Activated CD4-positive, alpha-beta T cell treated with anti-CD3 and anti-CD28 coated beads, Interleukin-2, amount 10 ng/mL, durations not matched to agents 24 days and 14 days (primary cell): Measurements from ENCODE around the gene PSRC1. TPM values are rescaled to one million over a fixed set of nuclear protein-coding genes. Genes with fewer than 3 reads are reported as not detected.

ENCODE experiments used
- DNase-seq: peaks from one replicate; pipeline ENCODE4 v3.0.0; 2022
- H3K27ac Mint-ChIP-seq: one replicate; pipeline ENCODE4 v1.8.0; 2022; ENCODE audit warnings: mild to moderate bottlenecking, mixed read lengths
- H3K27me3 Mint-ChIP-seq: one replicate; pipeline ENCODE4 v1.8.0; 2022; ENCODE audit warnings: mixed read lengths
- H3K36me3 Mint-ChIP-seq: one replicate; pipeline ENCODE4 v1.8.0; 2022; ENCODE audit warnings: low read depth, mild to moderate bottlenecking, mixed read lengths
- H3K4me1 Mint-ChIP-seq: one replicate; pipeline ENCODE4 v1.8.0; 2021; ENCODE audit warnings: mixed read lengths
- H3K4me3 Mint-ChIP-seq: one replicate; pipeline ENCODE4 v1.8.0; 2022; ENCODE audit warnings: mild to moderate bottlenecking, moderate library complexity, mixed read lengths
- H3K9me3 Mint-ChIP-seq: one replicate; pipeline ENCODE4 v1.8.0; 2021; ENCODE audit warnings: mixed read lengths
- intact Hi-C: fragments of 100-400 bp; cut with micrococcal nuclease; formaldehyde crosslinking; loops from one replicate; pipeline ENCODE4 v1.15.1; 2023
- total RNA-seq: library from RNA; stranded (reverse); gene quantifications from 2 replicates; pipeline ENCODE4 v1.2.3, GENCODE V29; 2022

The PSRC1 gene
- total RNA-seq, 1 donor from 2014 or later = 4.5 TPM

- DNase-seq = no peak
- Mint-ChIP-seq H3K4me1 (peaks cover 19% of the 10 kb centered on the region), H3K9me3 (no peaks in the 10 kb centered on the region), H3K4me3 (peak overlapping the region; percentile 95), H3K36me3 (peaks cover 5% of the 10 kb centered on the region), H3K27ac (peak overlapping the region; percentile 95), H3K27me3 (peaks cover 2% of the 10 kb centered on the region)
- intact Hi-C loops = loop anchor here (1.0 to 5.0 kb wide), 5 partner anchors 115 to 338 kb away; partner anchors contain the start of genes ATXN7L2 and PSMA5
Measured at GRCh38 chr1:109283748-109284600, 1.0 kb upstream of the PSRC1 start.

GRCh38 chr1:109282497-109282951, 421 bp downstream of the PSRC1 start:
- H3K9me3 Mint-ChIP-seq = no peaks in the 10 kb centered on the region
- peak overlapping the region; percentile 95 for H3K27ac Mint-ChIP-seq
- intact Hi-C loops = loop anchor here (2.0 to 5.0 kb wide), 2 partner anchors 250 to 340 kb away; no protein-coding TSS in a partner anchor

GRCh38 chr1:109281680-109282496, 1.1 kb downstream of the PSRC1 start:
- Mint-ChIP-seq H3K27ac (no peak overlapping the region), H3K9me3 (no peaks in the 10 kb centered on the region), H3K4me3 (peak overlapping the region; percentile 95), H3K4me1 (peaks cover 24% of the 10 kb centered on the region), H3K36me3 (peaks cover 7% of the 10 kb centered on the region), H3K27me3 (no peaks in the 10 kb centered on the region)
- no peak for DNase-seq
- intact Hi-C loops = loop anchor here (2.0 to 5.0 kb wide), 2 partner anchors 251 to 340 kb away; no protein-coding TSS in a partner anchor

More at GRCh38 chr1:109282497-109282951, 421 bp downstream of the PSRC1 start:
- Mint-ChIP-seq H3K4me1 (peaks cover 20% of the 10 kb centered on the region), H3K27me3 (no peaks in the 10 kb centered on the region), H3K4me3 (peak overlapping the region; percentile 95), H3K36me3 (peaks cover 7% of the 10 kb centered on the region)
- DNase-seq = no peak

GRCh38 chr1:109280862-109281261, 2.1 kb downstream of the PSRC1 start:
- Mint-ChIP-seq H3K27me3 (no peaks in the 10 kb centered on the region), H3K9me3 (no peaks in the 10 kb centered on the region), H3K27ac (no peak overlapping the region), H3K36me3 (peaks cover 7% of the 10 kb centered on the region), H3K4me1 (peaks cover 24% of the 10 kb centered on the region), H3K4me3 (no peak overlapping the region)
- intact Hi-C loops = loop anchor here (5.0 kb wide), 1 partner anchor 341 kb away; no protein-coding TSS in a partner anchor
- no peak for DNase-seq

- intact Hi-C loops = loop anchor here (5.0 kb wide), 1 partner anchor 343 kb away; no protein-coding TSS in a partner anchor
- H3K9me3 Mint-ChIP-seq = no peaks in the 10 kb centered on the region
- H3K27me3 Mint-ChIP-seq = no peaks in the 10 kb centered on the region
- H3K36me3 Mint-ChIP-seq = peaks cover 7% of the 10 kb centered on the region
- H3K4me3 Mint-ChIP-seq = no peak overlapping the region
- H3K4me1 Mint-ChIP-seq = peaks cover 24% of the 10 kb centered on the region
- DNase-seq = no peak
- H3K27ac Mint-ChIP-seq = no peak overlapping the region
Measured at GRCh38 chr1:109279615-109280278, 3.2 kb downstream of the PSRC1 start.

- Mint-ChIP-seq H3K27ac (no peak overlapping the region), H3K36me3 (peaks cover 7% of the 10 kb centered on the region), H3K4me3 (no peak overlapping the region), H3K27me3 (no peaks in the 10 kb centered on the region), H3K9me3 (no peaks in the 10 kb centered on the region), H3K4me1 (peaks cover 17% of the 10 kb centered on the region)
- intact Hi-C loops = loop anchor here (1.0 kb wide), 2 partner anchors 122 to 255 kb away; no protein-coding TSS in a partner anchor
- peak; percentile 91 for DNase-seq
Measured at GRCh38 chr1:109277434-109278204, 5.3 kb downstream of the PSRC1 start.

GRCh38 chr1:109275706-109276345, 7.1 kb downstream of the PSRC1 start:
- no peak for DNase-seq
- Mint-ChIP-seq H3K4me1 (peaks cover 7% of the 10 kb centered on the region), H3K27me3 (no peaks in the 10 kb centered on the region), H3K9me3 (no peaks in the 10 kb centered on the region), H3K36me3 (peaks cover 2% of the 10 kb centered on the region), H3K27ac (no peak overlapping the region), H3K4me3 (no peak overlapping the region)
- intact Hi-C loops = no loop called here

- intact Hi-C loops = no loop called here
- no peak overlapping the region for H3K4me3 Mint-ChIP-seq
- H3K27ac Mint-ChIP-seq = no peak overlapping the region
Measured at GRCh38 chr1:109274533-109275476, 8.1 kb downstream of the PSRC1 start.

GRCh38 chr1:109273570-109274288, 9.2 kb downstream of the PSRC1 start:
- Mint-ChIP-seq H3K27ac (no peak overlapping the region), H3K9me3 (no peaks in the 10 kb centered on the region), H3K36me3 (peaks cover 2% of the 10 kb centered on the region), H3K4me3 (no peak overlapping the region), H3K4me1 (peaks cover 7% of the 10 kb centered on the region), H3K27me3 (no peaks in the 10 kb centered on the region)
- no peak for DNase-seq
- intact Hi-C loops = no loop called here

More at GRCh38 chr1:109274533-109275476, 8.1 kb downstream of the PSRC1 start:
- H3K9me3 Mint-ChIP-seq = no peaks in the 10 kb centered on the region
- H3K36me3 Mint-ChIP-seq = peaks cover 2% of the 10 kb centered on the region
- no peak for DNase-seq
- peaks cover 7% of the 10 kb centered on the region for H3K4me1 Mint-ChIP-seq
- no peaks in the 10 kb centered on the region for H3K27me3 Mint-ChIP-seq

- no peaks in the 10 kb centered on the region for H3K36me3 Mint-ChIP-seq
- intact Hi-C loops = no loop called here
- no peaks in the 10 kb centered on the region for H3K27me3 Mint-ChIP-seq
- no peak overlapping the region for H3K27ac Mint-ChIP-seq
- no peak overlapping the region for H3K4me3 Mint-ChIP-seq
- no peaks in the 10 kb centered on the region for H3K9me3 Mint-ChIP-seq
- H3K4me1 Mint-ChIP-seq = peaks cover 7% of the 10 kb centered on the region
- no peak for DNase-seq
Measured at GRCh38 chr1:109272831-109273547, 10.0 kb downstream of the PSRC1 start.
